B cell (primary cell): ENCODE results near the gene DNAJB9. TPM values are rescaled to one million over a fixed set of nuclear protein-coding genes. Genes with fewer than 3 reads are reported as not detected.

ENCODE experiments used
- ATAC-seq: fragments of 200-7000 bp; cut with Tn5 transposase; one replicate; pipeline ENCODE4 v1.10.0; 2021; ENCODE audit warnings: low read depth, mild to moderate bottlenecking, moderate number of reproducible peaks, moderate library complexity
- CTCF ChIA-PET: fragments of 350-600 bp; sonication (Branson Sonifier 250); formaldehyde crosslinking; loops from one replicate; lab custom pipeline; 2021; ENCODE audit warnings: antibody characterized with exemption, inconsistent platforms; lab: Charles Lee
- POLR2A ChIA-PET: fragments of 350-600 bp; sonication (Branson Sonifier 250); formaldehyde crosslinking; loops from one replicate; lab custom pipeline; 2021; ENCODE audit warnings: antibody characterized with exemption; lab: Charles Lee
- DNase-seq: peaks from one replicate; pipeline ENCODE4 v3.0.0; 2013
- H2AFZ ChIP-seq: 2 replicates; pipeline ENCODE4 v1.6.1; 2012; ENCODE audit warnings: mild to moderate bottlenecking, low read depth, low read length; ENCODE audit not compliant: insufficient read depth, poor library complexity, severe bottlenecking
- H3K27ac ChIP-seq, 2 donors: 1 replicate in 1 of 2; 2 replicates in 1 of 2; pipeline ENCODE4 v1.5.1; 2012 to 2013; ENCODE audit warnings: low read length in 2 of 2, mild to moderate bottlenecking in 2 of 2, moderate library complexity in 1 of 2
- H3K27me3 ChIP-seq, 4 experiments: fragments of 200-600 bp in 1 of 4; sonication (generic) in 1 of 4; replicated peaks in 1 of 4; 1 replicate in 2 of 4; 2 replicates in 2 of 4; pipeline versions ENCODE4 v1.6.1 to v1.7.0; 2013 to 2016; ENCODE audit warnings: low read length in 3 of 4, mild to moderate bottlenecking in 2 of 4, mixed read lengths in 1 of 4, moderate library complexity in 1 of 4; ENCODE audit not compliant: insufficient read depth in 4 of 4, control insufficient read depth in 3 of 4; ENCODE audit errors: control extremely low read depth in 1 of 4
- H3K36me3 ChIP-seq, 2 experiments: replicated peaks in 1 of 2; 1 replicate in 1 of 2; 2 replicates in 1 of 2; pipeline versions ENCODE4 v1.6.1 to v1.7.1; 2013; ENCODE audit warnings: low read length in 1 of 2; ENCODE audit not compliant: insufficient read depth in 2 of 2, control insufficient read depth in 1 of 2; ENCODE audit errors: control extremely low read depth in 1 of 2, extremely low read depth in 1 of 2
- H3K4me1 ChIP-seq, 2 donors: fragments of 200-600 bp in 1 of 2; sonication (generic) in 1 of 2; 1 replicate in 1 of 2; 2 replicates in 1 of 2; pipeline versions ENCODE4 v1.5.1 to v1.6.1; 2013 to 2017; ENCODE audit warnings: low read length in 2 of 2; ENCODE audit not compliant: control insufficient read depth in 2 of 2, insufficient read depth in 2 of 2
- H3K4me2 ChIP-seq: replicated peaks from 2 replicates; pipeline ENCODE3; 2012; ENCODE audit warnings: mild to moderate bottlenecking, low read depth, low read length; ENCODE audit not compliant: poor library complexity, severe bottlenecking
- H3K4me3 ChIP-seq, 5 experiments: fragments of 200-600 bp in 1 of 5; sonication (generic) in 1 of 5; 1 replicate in 3 of 5; 2 replicates in 2 of 5; pipeline versions ENCODE4 v1.5.1 to v1.7.0; 2011 to 2016; ENCODE audit warnings: low read length in 4 of 5, mild to moderate bottlenecking in 4 of 5, low read depth in 2 of 5, control low read depth in 1 of 5, moderate library complexity in 1 of 5; ENCODE audit not compliant: insufficient read depth in 1 of 5; ENCODE audit errors: control extremely low read depth in 1 of 5, extremely low read depth in 1 of 5
- H3K79me2 ChIP-seq: fragments of 200-600 bp; sonication (generic); one replicate; pipeline ENCODE4 v1.6.0; 2016; ENCODE audit warnings: low read length; ENCODE audit not compliant: control insufficient read depth, insufficient read depth
- H3K9ac ChIP-seq: fragments of 200-600 bp; sonication (generic); 2 replicates; pipeline ENCODE4 v1.6.1; 2017; ENCODE audit warnings: mild to moderate bottlenecking, low read length, moderate library complexity
- H3K9me3 ChIP-seq, 3 donors: one replicate each; pipeline versions ENCODE4 v1.6.1 to v1.7.1; 2013; ENCODE audit warnings: low read length in 2 of 3; ENCODE audit not compliant: control insufficient read depth in 2 of 3, insufficient read depth in 1 of 3; ENCODE audit errors: control extremely low read depth in 1 of 3
- H4K20me1 ChIP-seq: 2 replicates; pipeline ENCODE4 v1.6.0; 2012; ENCODE audit warnings: mild to moderate bottlenecking, low read length; ENCODE audit not compliant: insufficient read depth, control insufficient read depth, poor library complexity, severe bottlenecking
- H3K27ac Mint-ChIP-seq: one replicate; pipeline ENCODE4 v1.8.0; 2021; ENCODE audit warnings: mixed read lengths
- H3K27me3 Mint-ChIP-seq: one replicate; pipeline ENCODE4 v1.8.0; 2021; ENCODE audit warnings: mixed read lengths
- H3K4me1 Mint-ChIP-seq: one replicate; pipeline ENCODE4 v1.8.0; 2021; ENCODE audit warnings: mixed read lengths
- H3K4me3 Mint-ChIP-seq: one replicate; pipeline ENCODE4 v1.8.0; 2021; ENCODE audit warnings: mixed read lengths
- H3K9me3 Mint-ChIP-seq: one replicate; pipeline ENCODE4 v1.8.0; 2022; ENCODE audit warnings: mixed read lengths; ENCODE audit not compliant: insufficient read depth
- EZH2 ChIP-seq: IDR thresholded peaks from 2 replicates; pipeline ENCODE4 v1.6.1; 2012; ENCODE audit warnings: borderline replicate concordance, low read depth, mild to moderate bottlenecking, moderate library complexity, low read length; ENCODE audit not compliant: insufficient read depth, poor library complexity, severe bottlenecking
- WGBS: methylation state at CpG from one replicate; pipeline ENCODE4 v1.1.5; 2013; ENCODE audit warnings: missing lambda C conversion rate; ENCODE audit not compliant: insufficient coverage; 5-methylcytosine and 5-hydroxymethylcytosine counted together
- intact Hi-C: fragments of 100-400 bp; cut with micrococcal nuclease; formaldehyde crosslinking; loops from one replicate; pipeline ENCODE4 v1.10.0; 2022
- polyA plus RNA-seq: library from polyadenylated mRNA; depleted of rRNA; stranded (reverse); fragments of >200 nt; gene quantifications from 2 replicates; pipeline ENCODE4 v1.2.3, GENCODE V29; 2012
- total RNA-seq, 2 donors: library from RNA; stranded (reverse); fragments of 120-200 nt in 1 of 2; gene quantifications; 1 replicate in 1 of 2; 2 replicates in 1 of 2; pipeline versions ENCODE4 v1.2.3 to v1.2.4, GENCODE V29; 2013 to 2022
- TF ChIP-seq, protein P1 (sequence below): fragments of 200-600 bp; IDR thresholded peaks from one replicate; pipeline ENCODE4 v1.8.0; 2022; ENCODE audit warnings: antibody characterized with exemption, mild to moderate bottlenecking

The DNAJB9 gene
- total and polyA plus RNA-seq, 2 donors (not counting 1 experiment from before 2014, with no cell fraction given) = 19.5 to 23.1 TPM

DNA sequence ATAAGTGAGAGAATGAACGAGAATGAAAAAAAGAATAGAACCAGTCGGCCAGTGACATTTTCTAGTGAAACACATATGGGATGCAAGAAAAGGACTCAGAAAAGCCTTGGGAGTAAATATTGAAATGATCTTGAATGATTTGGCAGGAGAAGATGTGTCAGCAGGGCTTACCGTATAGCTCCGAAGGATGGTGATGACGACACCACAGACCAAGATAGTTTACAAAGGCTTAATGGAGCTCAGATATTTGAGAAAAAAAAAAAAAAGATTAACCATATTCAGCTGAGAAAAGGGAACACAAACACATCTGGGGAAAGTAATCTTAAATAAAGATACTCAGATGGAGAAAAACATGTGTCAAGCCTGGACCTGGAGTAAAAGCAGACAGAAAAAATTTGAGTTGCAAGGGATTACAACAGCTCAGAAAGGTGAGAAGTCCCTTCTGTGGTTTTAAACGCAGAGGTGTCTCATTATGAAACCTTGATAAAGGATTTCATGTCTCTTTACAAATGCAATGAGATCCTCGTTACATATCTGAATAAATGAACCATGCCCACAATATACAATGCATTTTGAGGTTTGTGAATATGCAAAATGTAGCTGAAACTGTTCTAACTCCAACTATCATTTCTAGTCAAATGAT lies 36.0 kb downstream of the DNAJB9 start:
- TF ChIP-seq, protein P1, sequence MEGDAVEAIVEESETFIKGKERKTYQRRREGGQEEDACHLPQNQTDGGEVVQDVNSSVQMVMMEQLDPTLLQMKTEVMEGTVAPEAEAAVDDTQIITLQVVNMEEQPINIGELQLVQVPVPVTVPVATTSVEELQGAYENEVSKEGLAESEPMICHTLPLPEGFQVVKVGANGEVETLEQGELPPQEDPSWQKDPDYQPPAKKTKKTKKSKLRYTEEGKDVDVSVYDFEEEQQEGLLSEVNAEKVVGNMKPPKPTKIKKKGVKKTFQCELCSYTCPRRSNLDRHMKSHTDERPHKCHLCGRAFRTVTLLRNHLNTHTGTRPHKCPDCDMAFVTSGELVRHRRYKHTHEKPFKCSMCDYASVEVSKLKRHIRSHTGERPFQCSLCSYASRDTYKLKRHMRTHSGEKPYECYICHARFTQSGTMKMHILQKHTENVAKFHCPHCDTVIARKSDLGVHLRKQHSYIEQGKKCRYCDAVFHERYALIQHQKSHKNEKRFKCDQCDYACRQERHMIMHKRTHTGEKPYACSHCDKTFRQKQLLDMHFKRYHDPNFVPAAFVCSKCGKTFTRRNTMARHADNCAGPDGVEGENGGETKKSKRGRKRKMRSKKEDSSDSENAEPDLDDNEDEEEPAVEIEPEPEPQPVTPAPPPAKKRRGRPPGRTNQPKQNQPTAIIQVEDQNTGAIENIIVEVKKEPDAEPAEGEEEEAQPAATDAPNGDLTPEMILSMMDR = no peak
- TF ChIP-seq EZH2 = no peak
- H3K27ac Mint-ChIP-seq = no peak overlapping the region

DNA sequence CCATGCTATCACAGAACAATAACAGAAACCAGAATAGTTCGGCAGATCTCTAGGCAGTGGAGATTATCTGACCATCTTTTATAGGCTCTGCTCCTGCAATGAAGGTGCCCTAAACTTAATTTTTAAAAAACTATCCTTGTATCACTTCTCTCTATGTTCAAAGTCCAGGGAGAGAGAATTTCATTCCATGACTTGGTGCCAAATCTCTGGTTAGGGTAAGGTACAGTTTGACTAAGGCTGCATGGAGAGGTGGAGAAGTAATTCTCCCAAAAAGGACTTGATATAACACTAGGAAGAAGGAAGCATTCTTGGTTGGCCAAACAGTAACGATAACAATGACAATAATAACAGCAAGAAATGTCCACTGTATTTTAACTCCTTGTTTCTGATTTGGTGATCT lies 40.0 kb downstream of the DNAJB9 start:
- ChIA-PET CTCF (no interaction called here), POLR2A (no interaction called here)
- no peaks in the 10 kb centered on the region for H3K4me1 Mint-ChIP-seq
- H3K27me3 Mint-ChIP-seq = peaks cover 12% of the 10 kb centered on the region
- ATAC-seq (no peak), DNase-seq (no peak)
- Histone ChIP-seq H3K4me2 (no peak overlapping the region), H3K36me3 (no peaks in the 10 kb centered on the region), H3K9me3 (no peaks in the 10 kb centered on the region), H3K79me2 (no peaks in the 10 kb centered on the region), H3K9ac (no peak overlapping the region), H3K27ac (no peak overlapping the region), H2AFZ (no peak overlapping the region), H3K4me3 (no peak overlapping the region), H4K20me1 (no peaks in the 10 kb centered on the region), H3K27me3 (no peaks in the 10 kb centered on the region), H3K4me1 (no peaks in the 10 kb centered on the region)
- TF ChIP-seq EZH2 = no peak
- TF ChIP-seq, protein P1 = no peak
- no peaks in the 10 kb centered on the region for H3K9me3 Mint-ChIP-seq
- no peak overlapping the region for H3K27ac Mint-ChIP-seq
- no peak overlapping the region for H3K4me3 Mint-ChIP-seq
- WGBS = no CpG with 5 or more reads among the region's 2 CpGs
- intact Hi-C loops = no loop called here

More for the DNA sequence above, 36.0 kb downstream of the DNAJB9 start:
- H3K27me3 Mint-ChIP-seq = no peaks in the 10 kb centered on the region
- Histone ChIP-seq H3K4me1 (no peaks in the 10 kb centered on the region), H3K9ac (no peak overlapping the region), H3K36me3 (no peaks in the 10 kb centered on the region), H3K4me2 (no peak overlapping the region), H4K20me1 (no peaks in the 10 kb centered on the region), H3K27me3 (no peaks in the 10 kb centered on the region), H3K9me3 (no peaks in the 10 kb centered on the region), H3K4me3 (no peak overlapping the region), H2AFZ (no peak overlapping the region), H3K79me2 (no peaks in the 10 kb centered on the region), H3K27ac (no peak overlapping the region)
- 100% methylated on average over 1 of the region's 7 CpGs for WGBS
- H3K9me3 Mint-ChIP-seq = no peaks in the 10 kb centered on the region
- intact Hi-C loops = no loop called here
- H3K4me1 Mint-ChIP-seq = peaks cover 2% of the 10 kb centered on the region
- ATAC-seq = no peak
- POLR2A ChIA-PET = no interaction called here
- H3K4me3 Mint-ChIP-seq = no peak overlapping the region
- CTCF ChIA-PET = interaction anchor here (1.2 kb wide), 1 partner anchor 9 kb away, joined by 8 read pairs; no protein-coding TSS in a partner anchor
- DNase-seq = no peak
